B cell (primary cell): ENCODE measurements around the gene GLYATL3. TPM values are rescaled to one million over a fixed set of nuclear protein-coding genes. Genes with fewer than 3 reads are reported as not detected.

Source experiments
- ATAC-seq: fragments of 200-7000 bp; cut with Tn5 transposase; one replicate; pipeline ENCODE4 v1.10.0; 2021; ENCODE audit warnings: low read depth, mild to moderate bottlenecking, moderate number of reproducible peaks, moderate library complexity
- CTCF ChIA-PET: fragments of 350-600 bp; sonication (Branson Sonifier 250); formaldehyde crosslinking; loops from one replicate; lab custom pipeline; 2021; ENCODE audit warnings: antibody characterized with exemption, inconsistent platforms; lab: Charles Lee
- POLR2A ChIA-PET: fragments of 350-600 bp; sonication (Branson Sonifier 250); formaldehyde crosslinking; loops from one replicate; lab custom pipeline; 2021; ENCODE audit warnings: antibody characterized with exemption; lab: Charles Lee
- DNase-seq: peaks from one replicate; pipeline ENCODE4 v3.0.0; 2013
- H2AFZ ChIP-seq: 2 replicates; pipeline ENCODE4 v1.6.1; 2012; ENCODE audit warnings: mild to moderate bottlenecking, low read depth, low read length; ENCODE audit not compliant: insufficient read depth, poor library complexity, severe bottlenecking
- H3K27ac ChIP-seq, 2 donors: 1 replicate in 1 of 2; 2 replicates in 1 of 2; pipeline ENCODE4 v1.5.1; 2012 to 2013; ENCODE audit warnings: low read length in 2 of 2, mild to moderate bottlenecking in 2 of 2, moderate library complexity in 1 of 2
- H3K27me3 ChIP-seq, 4 experiments: fragments of 200-600 bp in 1 of 4; sonication (generic) in 1 of 4; replicated peaks in 1 of 4; 1 replicate in 2 of 4; 2 replicates in 2 of 4; pipeline versions ENCODE4 v1.6.1 to v1.7.0; 2013 to 2016; ENCODE audit warnings: low read length in 3 of 4, mild to moderate bottlenecking in 2 of 4, mixed read lengths in 1 of 4, moderate library complexity in 1 of 4; ENCODE audit not compliant: insufficient read depth in 4 of 4, control insufficient read depth in 3 of 4; ENCODE audit errors: control extremely low read depth in 1 of 4
- H3K36me3 ChIP-seq, 2 experiments: replicated peaks in 1 of 2; 1 replicate in 1 of 2; 2 replicates in 1 of 2; pipeline versions ENCODE4 v1.6.1 to v1.7.1; 2013; ENCODE audit warnings: low read length in 1 of 2; ENCODE audit not compliant: insufficient read depth in 2 of 2, control insufficient read depth in 1 of 2; ENCODE audit errors: control extremely low read depth in 1 of 2, extremely low read depth in 1 of 2
- H3K4me1 ChIP-seq, 2 donors: fragments of 200-600 bp in 1 of 2; sonication (generic) in 1 of 2; 1 replicate in 1 of 2; 2 replicates in 1 of 2; pipeline versions ENCODE4 v1.5.1 to v1.6.1; 2013 to 2017; ENCODE audit warnings: low read length in 2 of 2; ENCODE audit not compliant: control insufficient read depth in 2 of 2, insufficient read depth in 2 of 2
- H3K4me2 ChIP-seq: replicated peaks from 2 replicates; pipeline ENCODE3; 2012; ENCODE audit warnings: mild to moderate bottlenecking, low read depth, low read length; ENCODE audit not compliant: poor library complexity, severe bottlenecking
- H3K4me3 ChIP-seq, 5 experiments: fragments of 200-600 bp in 1 of 5; sonication (generic) in 1 of 5; 1 replicate in 3 of 5; 2 replicates in 2 of 5; pipeline versions ENCODE4 v1.5.1 to v1.7.0; 2011 to 2016; ENCODE audit warnings: low read length in 4 of 5, mild to moderate bottlenecking in 4 of 5, low read depth in 2 of 5, control low read depth in 1 of 5, moderate library complexity in 1 of 5; ENCODE audit not compliant: insufficient read depth in 1 of 5; ENCODE audit errors: control extremely low read depth in 1 of 5, extremely low read depth in 1 of 5
- H3K79me2 ChIP-seq: fragments of 200-600 bp; sonication (generic); one replicate; pipeline ENCODE4 v1.6.0; 2016; ENCODE audit warnings: low read length; ENCODE audit not compliant: control insufficient read depth, insufficient read depth
- H3K9ac ChIP-seq: fragments of 200-600 bp; sonication (generic); 2 replicates; pipeline ENCODE4 v1.6.1; 2017; ENCODE audit warnings: mild to moderate bottlenecking, low read length, moderate library complexity
- H3K9me3 ChIP-seq, 3 donors: one replicate each; pipeline versions ENCODE4 v1.6.1 to v1.7.1; 2013; ENCODE audit warnings: low read length in 2 of 3; ENCODE audit not compliant: control insufficient read depth in 2 of 3, insufficient read depth in 1 of 3; ENCODE audit errors: control extremely low read depth in 1 of 3
- H4K20me1 ChIP-seq: 2 replicates; pipeline ENCODE4 v1.6.0; 2012; ENCODE audit warnings: mild to moderate bottlenecking, low read length; ENCODE audit not compliant: insufficient read depth, control insufficient read depth, poor library complexity, severe bottlenecking
- H3K27ac Mint-ChIP-seq: one replicate; pipeline ENCODE4 v1.8.0; 2021; ENCODE audit warnings: mixed read lengths
- H3K27me3 Mint-ChIP-seq: one replicate; pipeline ENCODE4 v1.8.0; 2021; ENCODE audit warnings: mixed read lengths
- H3K4me1 Mint-ChIP-seq: one replicate; pipeline ENCODE4 v1.8.0; 2021; ENCODE audit warnings: mixed read lengths
- H3K4me3 Mint-ChIP-seq: one replicate; pipeline ENCODE4 v1.8.0; 2021; ENCODE audit warnings: mixed read lengths
- H3K9me3 Mint-ChIP-seq: one replicate; pipeline ENCODE4 v1.8.0; 2022; ENCODE audit warnings: mixed read lengths; ENCODE audit not compliant: insufficient read depth
- CTCF ChIP-seq: fragments of 200-600 bp; IDR thresholded peaks from one replicate; pipeline ENCODE4 v1.8.0; 2022; ENCODE audit warnings: antibody characterized with exemption, mild to moderate bottlenecking
- EZH2 ChIP-seq: IDR thresholded peaks from 2 replicates; pipeline ENCODE4 v1.6.1; 2012; ENCODE audit warnings: borderline replicate concordance, low read depth, mild to moderate bottlenecking, moderate library complexity, low read length; ENCODE audit not compliant: insufficient read depth, poor library complexity, severe bottlenecking
- WGBS: methylation state at CpG from one replicate; pipeline ENCODE4 v1.1.5; 2013; ENCODE audit warnings: missing lambda C conversion rate; ENCODE audit not compliant: insufficient coverage; 5-methylcytosine and 5-hydroxymethylcytosine counted together
- intact Hi-C: fragments of 100-400 bp; cut with micrococcal nuclease; formaldehyde crosslinking; loops from one replicate; pipeline ENCODE4 v1.10.0; 2022
- polyA plus RNA-seq: library from polyadenylated mRNA; depleted of rRNA; stranded (reverse); fragments of >200 nt; gene quantifications from 2 replicates; pipeline ENCODE4 v1.2.3, GENCODE V29; 2012
- total RNA-seq, 2 donors: library from RNA; stranded (reverse); fragments of 120-200 nt in 1 of 2; gene quantifications; 1 replicate in 1 of 2; 2 replicates in 1 of 2; pipeline versions ENCODE4 v1.2.3 to v1.2.4, GENCODE V29; 2013 to 2022

Gene GLYATL3
- total and polyA plus RNA-seq, 2 donors (not counting 1 experiment from before 2014, with no cell fraction given), result not detected

GRCh38 chr6:49526598-49526997 is 26.9 kb downstream of the GLYATL3 start:
- Histone ChIP-seq H3K36me3 (no peaks in the 10 kb centered on the region), H3K9ac (no peak overlapping the region), H3K4me2 (no peak overlapping the region), H3K79me2 (no peaks in the 10 kb centered on the region), H3K4me1 (no peaks in the 10 kb centered on the region), H3K27me3 (no peaks in the 10 kb centered on the region), H3K27ac (no peak overlapping the region), H4K20me1 (no peaks in the 10 kb centered on the region), H3K9me3 (no peaks in the 10 kb centered on the region), H2AFZ (no peak overlapping the region), H3K4me3 (no peak overlapping the region)
- no peaks in the 10 kb centered on the region for H3K4me1 Mint-ChIP-seq
- POLR2A ChIA-PET, result no interaction called here
- TF ChIP-seq EZH2, result no peak
- no peak for TF ChIP-seq CTCF
- peaks cover 6% of the 10 kb centered on the region for H3K27me3 Mint-ChIP-seq
- CTCF ChIA-PET, result no interaction called here
- no peak for DNase-seq
- no peaks in the 10 kb centered on the region for H3K9me3 Mint-ChIP-seq
- no peak overlapping the region for H3K4me3 Mint-ChIP-seq
- intact Hi-C loops, result no loop called here
- no peak overlapping the region for H3K27ac Mint-ChIP-seq
- 91% methylated on average over 11 of the region's 12 CpGs for WGBS
- ATAC-seq, result no peak

- Histone ChIP-seq H3K27ac (no peak overlapping the region), H3K27me3 (no peaks in the 10 kb centered on the region), H3K36me3 (no peaks in the 10 kb centered on the region), H3K4me3 (no peak overlapping the region), H3K9ac (no peak overlapping the region), H3K4me1 (no peaks in the 10 kb centered on the region), H3K79me2 (no peaks in the 10 kb centered on the region), H3K9me3 (no peaks in the 10 kb centered on the region), H4K20me1 (no peaks in the 10 kb centered on the region), H3K4me2 (no peak overlapping the region), H2AFZ (no peak overlapping the region)
- no peak overlapping the region for H3K27ac Mint-ChIP-seq
- intact Hi-C loops, result no loop called here
- no peaks in the 10 kb centered on the region for H3K4me1 Mint-ChIP-seq
- no peak for DNase-seq
- ATAC-seq, result no peak
- ChIA-PET POLR2A (no interaction called here), CTCF (no interaction called here)
- peaks cover 13% of the 10 kb centered on the region for H3K27me3 Mint-ChIP-seq
- no peak for TF ChIP-seq EZH2
- no peak for TF ChIP-seq CTCF
- WGBS, result no CpG with 5 or more reads among the region's 1 CpG
- H3K9me3 Mint-ChIP-seq, result no peaks in the 10 kb centered on the region
- H3K4me3 Mint-ChIP-seq, result no peak overlapping the region
These were observed 27.6 kb downstream of the GLYATL3 start for GRCh38 chr6:49527320-49527719.
